ENCODE results near the gene ANKK1.

Gene ANKK1

GRCh38 chr11:113409526-113409925, 21.9 kb downstream of the ANKK1 start:
- no peak for DNase-seq

DNA sequence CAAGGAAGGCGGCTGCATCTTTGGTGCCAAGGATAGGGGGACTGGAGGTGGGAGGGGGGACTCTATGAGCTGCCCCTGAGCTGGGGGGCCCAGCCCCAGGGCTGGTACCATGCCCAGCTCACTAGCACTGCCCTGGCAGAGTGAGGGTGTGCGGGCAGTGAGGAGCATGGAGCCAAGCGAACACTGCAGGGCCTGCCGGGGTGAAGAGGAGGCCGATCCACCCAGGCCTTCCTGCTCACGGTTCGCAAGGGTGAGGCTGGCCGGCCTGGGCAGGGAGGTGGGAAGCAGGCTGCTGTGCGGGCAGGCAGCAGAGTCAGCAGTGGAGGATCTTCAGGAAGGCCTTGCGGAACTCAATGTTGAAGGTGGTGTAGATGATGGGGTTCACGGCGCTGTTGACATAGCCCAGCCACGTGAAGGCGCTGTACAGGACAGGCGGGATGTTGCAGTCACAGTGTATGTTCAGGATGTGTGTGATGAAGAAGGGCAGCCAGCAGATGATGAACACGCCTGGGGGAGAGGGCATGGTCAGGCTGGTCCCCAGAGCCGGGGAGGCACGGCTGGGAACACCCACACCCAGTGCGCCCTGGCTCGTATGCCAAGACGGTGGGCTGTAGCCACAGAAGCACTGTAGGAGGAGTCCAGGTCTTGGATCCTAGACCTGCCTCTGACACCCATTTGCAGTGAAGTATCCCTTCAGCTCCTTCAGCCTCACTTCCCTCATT, 23.0 kb downstream of the ANKK1 start:
- no peak for DNase-seq

GRCh38 chr11:113411536-113411935, 24.0 kb downstream of the ANKK1 start:
- no peak for DNase-seq

GRCh38 chr11:113412675-113413074, 25.1 kb downstream of the ANKK1 start:
- no peak for DNase-seq

DNA sequence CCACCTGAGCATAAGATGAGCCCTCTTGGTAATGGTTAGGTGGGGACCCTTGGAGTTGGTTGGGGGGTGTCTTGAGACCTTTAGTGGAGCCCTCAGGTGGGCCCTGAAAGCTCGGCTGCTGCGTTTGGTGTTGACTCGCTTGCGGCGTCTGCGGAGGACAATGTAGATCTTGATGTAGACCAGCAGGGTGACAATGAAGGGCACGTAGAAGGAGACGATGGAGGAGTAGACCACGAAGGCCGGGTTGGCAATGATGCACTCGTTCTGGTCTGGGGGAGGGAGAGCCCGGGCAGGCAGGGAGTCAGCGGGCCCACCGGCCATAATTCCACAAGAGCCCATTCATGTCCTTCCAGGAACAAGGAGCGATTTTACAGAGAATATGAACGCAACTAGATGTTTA, 27.8 kb downstream of the ANKK1 start:
- DNase-seq: no peak

GRCh38 chr11:113417428-113417827, 29.8 kb downstream of the ANKK1 start:
- DNase-seq: no peak

- no peak for DNase-seq
Measured at GRCh38 chr11:113419454-113420003, 31.9 kb downstream of the ANKK1 start.

GRCh38 chr11:113420808-113421207, 33.2 kb downstream of the ANKK1 start:
- no peak for DNase-seq

GRCh38 chr11:113426686-113427085, 39.1 kb downstream of the ANKK1 start:
- DNase-seq: no peak

- no peak for DNase-seq
Measured at GRCh38 chr11:113431746-113432145, 44.2 kb downstream of the ANKK1 start.

DNA sequence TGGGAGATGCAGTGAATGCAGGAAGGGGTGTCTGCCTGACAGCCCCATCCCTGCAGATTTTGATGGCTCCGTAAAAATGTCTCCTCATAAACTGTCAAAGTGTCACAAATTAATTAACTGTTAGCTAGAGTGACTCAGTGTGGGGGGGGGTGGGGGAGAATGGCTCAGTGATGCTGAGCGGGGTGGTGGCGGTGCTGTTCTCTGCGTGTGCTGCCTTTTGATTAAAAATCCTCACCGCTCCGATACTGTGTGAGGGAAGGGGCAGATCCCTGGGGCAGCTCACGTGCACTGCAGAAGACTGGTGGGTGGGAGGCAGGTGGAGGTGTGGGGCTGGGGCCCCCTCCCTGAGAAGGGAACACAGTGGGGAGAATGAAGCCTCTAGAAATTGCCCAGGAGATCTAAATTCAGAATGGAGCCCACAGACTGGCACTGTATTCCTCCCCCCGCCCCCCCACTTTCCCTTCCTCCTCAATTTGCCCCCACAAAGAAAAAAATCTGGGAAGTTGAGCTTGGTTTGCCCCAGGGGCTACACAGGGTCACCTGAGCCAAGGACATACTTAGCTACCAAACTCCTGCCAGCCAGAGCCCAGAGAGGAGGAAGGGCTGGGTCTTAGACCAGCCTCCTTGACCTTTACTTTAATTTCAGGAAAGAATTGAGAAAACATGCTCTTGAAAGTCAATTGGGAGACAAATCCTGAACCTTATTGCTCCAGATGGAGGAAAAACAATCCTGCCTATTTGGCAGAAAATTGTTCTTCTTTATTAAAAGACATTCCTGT, 47.8 kb downstream of the ANKK1 start:
- no peak for DNase-seq

DNA sequence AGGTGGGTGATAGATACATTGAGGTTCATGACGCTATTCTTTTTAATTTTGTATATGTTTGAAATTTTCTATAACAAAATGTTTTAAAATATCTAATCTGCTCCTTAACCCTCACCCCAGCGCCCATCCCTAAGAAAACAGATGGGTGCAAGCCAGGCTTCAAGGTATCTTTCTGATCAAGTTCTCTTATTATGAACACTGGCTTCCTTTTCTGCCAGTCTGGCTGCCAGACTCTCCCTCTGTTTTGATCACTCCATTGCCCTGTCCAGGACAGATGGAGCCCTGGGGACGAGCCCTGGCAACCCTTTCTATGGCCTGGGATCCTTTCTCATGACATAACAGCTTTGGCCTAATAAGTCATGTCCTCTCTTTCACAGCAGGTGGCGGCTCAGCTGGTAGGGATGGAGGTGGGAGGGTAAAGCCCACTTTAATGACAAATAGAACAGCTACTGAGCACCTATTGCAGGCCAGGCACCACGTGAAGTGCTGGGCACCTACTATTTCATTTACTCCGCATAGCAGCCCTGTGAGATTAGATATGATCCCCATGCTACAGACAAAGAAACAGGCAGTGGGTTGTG, 49.2 kb downstream of the ANKK1 start:
- DNase-seq: no peak

DNA sequence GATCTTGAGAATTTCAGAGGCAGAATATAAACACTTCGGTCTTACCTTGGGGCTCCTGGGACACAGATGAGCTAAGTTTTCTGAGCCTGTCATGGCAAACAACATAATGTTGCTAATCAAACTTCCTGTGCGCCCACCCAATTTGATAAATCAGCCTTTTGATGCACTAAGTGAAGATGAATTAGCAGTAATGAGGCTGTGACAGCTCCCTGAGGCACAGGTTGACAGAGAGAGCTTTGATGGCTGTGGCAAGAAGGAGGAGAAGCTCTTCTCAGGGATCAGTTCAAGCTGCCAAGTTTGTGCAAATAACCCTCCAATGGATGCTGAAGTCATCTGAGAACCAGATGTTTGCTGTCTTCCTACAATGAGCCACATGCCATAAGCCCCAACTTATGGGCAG, 53.2 kb downstream of the ANKK1 start:
- DNase-seq: no peak

GRCh38 chr11:113444502-113445123, 57.0 kb downstream of the ANKK1 start:
- no peak for DNase-seq

GRCh38 chr11:113446112-113446511, 58.5 kb downstream of the ANKK1 start:
- DNase-seq: no peak

DNA sequence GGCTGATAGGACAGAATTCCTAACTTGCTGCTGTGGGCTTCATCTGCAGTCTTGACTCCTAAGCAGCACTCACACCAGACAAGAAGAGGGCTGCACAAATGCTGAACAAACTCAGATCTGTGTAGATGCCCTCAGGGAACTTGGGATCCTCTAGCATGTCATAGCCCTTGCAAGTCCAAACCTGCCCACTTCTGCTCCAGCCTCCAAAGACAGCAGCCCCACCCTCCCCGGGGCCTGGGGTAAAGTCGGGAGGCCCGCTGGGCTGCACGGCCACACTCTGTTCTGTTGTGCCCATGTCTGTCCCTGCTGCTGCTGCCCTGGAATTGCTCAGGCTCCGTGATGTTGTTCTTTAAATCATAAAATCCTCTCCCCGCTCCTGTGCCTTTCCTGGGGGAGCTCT, 59.4 kb downstream of the ANKK1 start:
- DNase-seq: no peak

- DNase-seq: no peak
Measured at GRCh38 chr11:113447621-113448315, 60.2 kb downstream of the ANKK1 start.

- DNase-seq: no peak
Measured at GRCh38 chr11:113448316-113448677, 60.7 kb downstream of the ANKK1 start.

GRCh38 chr11:113449743-113450142, 62.2 kb downstream of the ANKK1 start:
- DNase-seq: no peak
